HEK293 (cell line): ENCODE results near the gene MYO5B.

Experiments used
- CTCF ChIA-PET: fragments of 350-600 bp; formaldehyde crosslinking; extraction: SDS; loops from one replicate; lab custom pipeline; 2021; ENCODE audit warnings: antibody characterized with exemption; lab: Yijun Ruan, JAX
- POLR2A ChIA-PET: fragments of 300-600 bp; formaldehyde crosslinking; extraction: SDS; loops from one replicate; lab custom pipeline; 2020; ENCODE audit warnings: antibody characterized with exemption, inconsistent platforms; lab: Yijun Ruan, JAX
- H3K27ac ChIP-seq: fragments of 200-500 bp; sonication (Bioruptor generic); 2 replicates; pipeline ENCODE4 v1.5.1; 2014; ENCODE audit warnings: low read depth, low read length, control low read depth, inconsistent platforms; ENCODE audit errors: extremely low read depth
- H3K36me3 ChIP-seq, 2 experiments: fragments of 200-500 bp in 1 of 2; sonication (Bioruptor generic) in 1 of 2; 1 replicate in 1 of 2; 2 replicates in 1 of 2; pipeline ENCODE4 v1.5.1; 2014 to 2017; ENCODE audit warnings: inconsistent platforms in 2 of 2, low read length in 2 of 2; ENCODE audit not compliant: control insufficient read depth in 2 of 2, insufficient read depth in 1 of 2
- H3K4me1 ChIP-seq: fragments of 200-500 bp; sonication (Bioruptor generic); 2 replicates; pipeline ENCODE4 v1.5.1; 2014; ENCODE audit warnings: mild to moderate bottlenecking, low read length, inconsistent platforms; ENCODE audit not compliant: control insufficient read depth, insufficient read depth
- H3K4me3 ChIP-seq: 2 replicates; pipeline ENCODE4 v1.5.1; 2011; ENCODE audit warnings: low read depth, mild to moderate bottlenecking, control low read depth, low read length, moderate library complexity
- H3K9me3 ChIP-seq: fragments of 200-500 bp; sonication (Bioruptor generic); 2 replicates; pipeline ENCODE4 v1.5.1; 2014; ENCODE audit warnings: low read depth, low read length, inconsistent platforms; ENCODE audit not compliant: control insufficient read depth, insufficient read depth
- KLF8 ChIP-seq: fragments of 450-650 bp; formaldehyde crosslinking; IDR thresholded peaks from 2 replicates; pipeline ENCODE4 v1.5.1; 2016; ENCODE audit warnings: missing biosample characterization, missing genetic modification characterization
- MEIS1 ChIP-seq: sonication (generic); formaldehyde crosslinking; IDR thresholded peaks from 2 replicates; pipeline ENCODE4 v1.8.1; 2022; ENCODE audit warnings: missing genetic modification reagents, mild to moderate bottlenecking, borderline replicate concordance
- ZIC2 ChIP-seq: fragments of 450-650 bp; formaldehyde crosslinking; IDR thresholded peaks from 2 replicates; pipeline ENCODE4 v1.5.1; 2016; ENCODE audit warnings: missing biosample characterization, missing genetic modification characterization
- ZNF175 ChIP-seq: fragments of 450-650 bp; formaldehyde crosslinking; IDR thresholded peaks from 2 replicates; pipeline ENCODE4 v1.5.1; 2016; ENCODE audit warnings: missing biosample characterization, missing genetic modification characterization
- ZNF223 ChIP-seq: fragments of 450-650 bp; formaldehyde crosslinking; IDR thresholded peaks from 2 replicates; pipeline ENCODE4 v1.5.1; 2016; ENCODE audit warnings: missing biosample characterization, missing genetic modification characterization
- ZNF23 ChIP-seq: fragments of 450-650 bp; formaldehyde crosslinking; IDR thresholded peaks from 2 replicates; pipeline ENCODE4 v1.5.1; 2016; ENCODE audit warnings: missing biosample characterization, missing genetic modification characterization, borderline replicate concordance
- ZNF24 ChIP-seq: fragments of 450-650 bp; formaldehyde crosslinking; IDR thresholded peaks from 2 replicates; pipeline ENCODE4 v1.5.1; 2016; ENCODE audit warnings: missing biosample characterization, missing genetic modification characterization
- ZNF335 ChIP-seq: fragments of 450-650 bp; formaldehyde crosslinking; conservative IDR thresholded peaks from 2 replicates; pipeline ENCODE4 v1.5.1; 2016; ENCODE audit warnings: missing biosample characterization, missing genetic modification characterization
- ZNF394 ChIP-seq: fragments of 450-650 bp; formaldehyde crosslinking; IDR thresholded peaks from 2 replicates; pipeline ENCODE4 v1.5.1; 2016; ENCODE audit warnings: missing biosample characterization, missing genetic modification characterization, mild to moderate bottlenecking, moderate library complexity, borderline replicate concordance
- ZNF423 ChIP-seq: fragments of 450-650 bp; formaldehyde crosslinking; IDR thresholded peaks from 2 replicates; pipeline ENCODE4 v1.5.1; 2016; ENCODE audit warnings: missing biosample characterization, missing genetic modification characterization
- ZNF433 ChIP-seq: fragments of 450-650 bp; formaldehyde crosslinking; IDR thresholded peaks from 2 replicates; pipeline ENCODE4 v1.5.1; 2016; ENCODE audit warnings: missing biosample characterization, missing genetic modification characterization, low read depth
- ZNF514 ChIP-seq: fragments of 450-650 bp; formaldehyde crosslinking; IDR thresholded peaks from 2 replicates; pipeline ENCODE4 v1.5.1; 2016; ENCODE audit warnings: missing biosample characterization, missing genetic modification characterization
- ZNF548 ChIP-seq: fragments of 450-650 bp; formaldehyde crosslinking; IDR thresholded peaks from 2 replicates; pipeline ENCODE4 v1.5.1; 2016; ENCODE audit warnings: missing biosample characterization, missing genetic modification characterization
- ZNF555 ChIP-seq: fragments of 450-650 bp; formaldehyde crosslinking; conservative IDR thresholded peaks from 2 replicates; pipeline ENCODE4 v1.5.1; 2017; ENCODE audit warnings: missing biosample characterization, mild to moderate bottlenecking, missing genetic modification characterization, inconsistent platforms
- ZNF624 ChIP-seq: fragments of 450-650 bp; formaldehyde crosslinking; IDR thresholded peaks from 2 replicates; pipeline ENCODE4 v1.5.1; 2017; ENCODE audit warnings: missing biosample characterization, missing genetic modification characterization
- ZNF654 ChIP-seq: fragments of 450-650 bp; formaldehyde crosslinking; IDR thresholded peaks from 2 replicates; pipeline ENCODE4 v1.5.1; 2016; ENCODE audit warnings: low read depth, missing biosample characterization, missing genetic modification characterization
- ZNF677 ChIP-seq: fragments of 450-650 bp; IDR thresholded peaks from 2 replicates; pipeline ENCODE4 v1.5.0; 2018; ENCODE audit warnings: missing biosample characterization, mild to moderate bottlenecking, missing genetic modification characterization, moderate library complexity
- ZNF692 ChIP-seq: fragments of 450-650 bp; formaldehyde crosslinking; IDR thresholded peaks from 2 replicates; pipeline ENCODE4 v1.5.1; 2016; ENCODE audit warnings: missing biosample characterization, missing genetic modification characterization
- TF ChIP-seq, protein P1 (sequence below): fragments of 450-650 bp; formaldehyde crosslinking; IDR thresholded peaks from 2 replicates; pipeline ENCODE4 v1.5.0; 2017; ENCODE audit warnings: missing biosample characterization, missing genetic modification characterization, borderline replicate concordance
- TF ChIP-seq, protein P2 (sequence below): fragments of 450-650 bp; formaldehyde crosslinking; IDR thresholded peaks from 2 replicates; pipeline ENCODE4 v1.5.1; 2017; ENCODE audit warnings: missing biosample characterization, missing genetic modification characterization
- TF ChIP-seq, protein P3 (sequence below): fragments of 450-650 bp; formaldehyde crosslinking; IDR thresholded peaks from 2 replicates; pipeline ENCODE4 v1.5.1; 2016; ENCODE audit warnings: missing biosample characterization, missing genetic modification characterization
- TF ChIP-seq, protein P4 (sequence below): fragments of 450-650 bp; IDR thresholded peaks from 2 replicates; pipeline ENCODE4 v1.5.1; 2018; ENCODE audit warnings: missing biosample characterization, mild to moderate bottlenecking, missing genetic modification characterization

The MYO5B gene

GRCh38 chr18:49980896-49981295 is 214.1 kb downstream of the MYO5B start:
- ChIA-PET CTCF (interaction anchor here (0.6 to 1.1 kb wide), 3 partner anchors 33 to 1835 kb away, joined by 3 read pairs; no protein-coding TSS in a partner anchor), POLR2A (no interaction called here)
- no peaks in the 10 kb centered on the region for H3K36me3 ChIP-seq
- H3K4me1 ChIP-seq = no peaks in the 10 kb centered on the region
- no peak overlapping the region for H3K4me3 ChIP-seq
- TF ChIP-seq KLF8 (tag by site-specific recombination) (no peak), MEIS1 (no peak), ZNF23 (tag by site-specific recombination) (no peak)
- no peaks in the 10 kb centered on the region for H3K9me3 ChIP-seq
- H3K27ac ChIP-seq = no peak overlapping the region

DNA sequence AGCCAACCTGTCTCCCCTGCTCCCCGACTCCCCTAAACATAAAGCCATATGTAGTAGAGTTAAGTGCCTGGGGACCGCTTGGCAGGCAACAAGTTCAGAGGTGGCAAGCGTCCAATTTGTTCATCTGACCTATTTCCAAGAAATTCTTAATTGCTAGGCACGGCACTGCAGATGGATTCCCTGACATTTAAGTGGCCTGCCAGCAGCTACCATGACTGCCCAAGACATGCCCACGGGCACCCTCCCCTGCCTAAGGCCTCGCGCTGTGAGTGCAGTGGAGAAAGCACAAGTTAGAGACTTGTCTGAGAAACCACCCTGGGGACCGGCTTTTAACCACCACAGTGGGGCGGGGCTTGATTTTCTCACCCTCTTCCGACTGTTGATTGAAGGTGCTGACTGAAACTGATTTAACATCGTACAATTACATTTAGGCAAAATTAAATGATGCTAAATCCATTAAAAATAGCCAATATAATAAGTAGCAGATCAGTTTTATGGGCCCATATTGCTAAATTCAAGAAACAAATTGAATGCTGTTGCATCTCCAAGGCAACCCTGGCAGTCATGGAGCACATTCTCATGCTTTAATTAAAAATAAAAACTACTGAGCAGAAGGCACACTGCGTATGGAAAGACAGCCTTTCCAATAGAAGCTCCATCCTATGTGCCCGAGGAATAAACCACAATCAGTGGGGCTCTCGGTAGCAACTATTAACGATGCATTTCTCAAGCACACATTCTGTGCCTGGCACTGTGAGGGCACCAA is 218.0 kb downstream of the MYO5B start:
- ChIA-PET POLR2A (no interaction called here), CTCF (no interaction called here)
- Histone ChIP-seq H3K4me3 (no peak overlapping the region), H3K9me3 (no peaks in the 10 kb centered on the region), H3K36me3 (no peaks in the 10 kb centered on the region), H3K4me1 (no peaks in the 10 kb centered on the region), H3K27ac (no peak overlapping the region)
- TF ChIP-seq ZNF548 (tag by site-specific recombination) (no peak), ZNF654 (tag by site-specific recombination) (no peak), ZNF223 (no peak)
- TF ChIP-seq, protein P1, sequence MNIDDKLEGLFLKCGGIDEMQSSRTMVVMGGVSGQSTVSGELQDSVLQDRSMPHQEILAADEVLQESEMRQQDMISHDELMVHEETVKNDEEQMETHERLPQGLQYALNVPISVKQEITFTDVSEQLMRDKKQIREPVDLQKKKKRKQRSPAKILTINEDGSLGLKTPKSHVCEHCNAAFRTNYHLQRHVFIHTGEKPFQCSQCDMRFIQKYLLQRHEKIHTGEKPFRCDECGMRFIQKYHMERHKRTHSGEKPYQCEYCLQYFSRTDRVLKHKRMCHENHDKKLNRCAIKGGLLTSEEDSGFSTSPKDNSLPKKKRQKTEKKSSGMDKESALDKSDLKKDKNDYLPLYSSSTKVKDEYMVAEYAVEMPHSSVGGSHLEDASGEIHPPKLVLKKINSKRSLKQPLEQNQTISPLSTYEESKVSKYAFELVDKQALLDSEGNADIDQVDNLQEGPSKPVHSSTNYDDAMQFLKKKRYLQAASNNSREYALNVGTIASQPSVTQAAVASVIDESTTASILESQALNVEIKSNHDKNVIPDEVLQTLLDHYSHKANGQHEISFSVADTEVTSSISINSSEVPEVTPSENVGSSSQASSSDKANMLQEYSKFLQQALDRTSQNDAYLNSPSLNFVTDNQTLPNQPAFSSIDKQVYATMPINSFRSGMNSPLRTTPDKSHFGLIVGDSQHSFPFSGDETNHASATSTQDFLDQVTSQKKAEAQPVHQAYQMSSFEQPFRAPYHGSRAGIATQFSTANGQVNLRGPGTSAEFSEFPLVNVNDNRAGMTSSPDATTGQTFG (tag by site-specific recombination) = no peak

GRCh38 chr18:49976001-49976400 is 218.9 kb downstream of the MYO5B start:
- H3K4me3 ChIP-seq = no peak overlapping the region
- ChIA-PET CTCF (interaction anchor here (0.7 kb wide), 1 partner anchor 381 kb away, joined by 5 read pairs; no protein-coding TSS in a partner anchor), POLR2A (no interaction called here)
- TF ChIP-seq ZNF555 (no peak), ZNF624 (no peak), ZIC2 (tag by site-specific recombination) (no peak), ZNF394 (tag by site-specific recombination) (no peak), ZNF514 (tag by site-specific recombination) (no peak), ZNF24 (tag by site-specific recombination) (no peak), ZNF423 (tag by site-specific recombination) (no peak), ZNF677 (tag by site-specific recombination) (no peak), ZNF692 (tag by site-specific recombination) (no peak), ZNF433 (tag by site-specific recombination) (no peak), ZNF335 (tag by site-specific recombination) (no peak), ZNF223 (no peak), ZNF175 (no peak)
- TF ChIP-seq, protein P2, sequence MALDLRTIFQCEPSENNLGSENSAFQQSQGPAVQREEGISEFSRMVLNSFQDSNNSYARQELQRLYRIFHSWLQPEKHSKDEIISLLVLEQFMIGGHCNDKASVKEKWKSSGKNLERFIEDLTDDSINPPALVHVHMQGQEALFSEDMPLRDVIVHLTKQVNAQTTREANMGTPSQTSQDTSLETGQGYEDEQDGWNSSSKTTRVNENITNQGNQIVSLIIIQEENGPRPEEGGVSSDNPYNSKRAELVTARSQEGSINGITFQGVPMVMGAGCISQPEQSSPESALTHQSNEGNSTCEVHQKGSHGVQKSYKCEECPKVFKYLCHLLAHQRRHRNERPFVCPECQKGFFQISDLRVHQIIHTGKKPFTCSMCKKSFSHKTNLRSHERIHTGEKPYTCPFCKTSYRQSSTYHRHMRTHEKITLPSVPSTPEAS (tag by site-specific recombination) = no peak
- TF ChIP-seq, protein P3, sequence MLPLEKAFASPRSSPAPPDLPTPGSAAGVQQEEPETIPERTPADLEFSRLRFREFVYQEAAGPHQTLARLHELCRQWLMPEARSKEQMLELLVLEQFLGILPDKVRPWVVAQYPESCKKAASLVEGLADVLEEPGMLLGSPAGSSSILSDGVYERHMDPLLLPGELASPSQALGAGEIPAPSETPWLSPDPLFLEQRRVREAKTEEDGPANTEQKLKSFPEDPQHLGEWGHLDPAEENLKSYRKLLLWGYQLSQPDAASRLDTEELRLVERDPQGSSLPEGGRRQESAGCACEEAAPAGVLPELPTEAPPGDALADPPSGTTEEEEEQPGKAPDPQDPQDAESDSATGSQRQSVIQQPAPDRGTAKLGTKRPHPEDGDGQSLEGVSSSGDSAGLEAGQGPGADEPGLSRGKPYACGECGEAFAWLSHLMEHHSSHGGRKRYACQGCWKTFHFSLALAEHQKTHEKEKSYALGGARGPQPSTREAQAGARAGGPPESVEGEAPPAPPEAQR (tag by site-specific recombination) = no peak
- TF ChIP-seq, protein P4, sequence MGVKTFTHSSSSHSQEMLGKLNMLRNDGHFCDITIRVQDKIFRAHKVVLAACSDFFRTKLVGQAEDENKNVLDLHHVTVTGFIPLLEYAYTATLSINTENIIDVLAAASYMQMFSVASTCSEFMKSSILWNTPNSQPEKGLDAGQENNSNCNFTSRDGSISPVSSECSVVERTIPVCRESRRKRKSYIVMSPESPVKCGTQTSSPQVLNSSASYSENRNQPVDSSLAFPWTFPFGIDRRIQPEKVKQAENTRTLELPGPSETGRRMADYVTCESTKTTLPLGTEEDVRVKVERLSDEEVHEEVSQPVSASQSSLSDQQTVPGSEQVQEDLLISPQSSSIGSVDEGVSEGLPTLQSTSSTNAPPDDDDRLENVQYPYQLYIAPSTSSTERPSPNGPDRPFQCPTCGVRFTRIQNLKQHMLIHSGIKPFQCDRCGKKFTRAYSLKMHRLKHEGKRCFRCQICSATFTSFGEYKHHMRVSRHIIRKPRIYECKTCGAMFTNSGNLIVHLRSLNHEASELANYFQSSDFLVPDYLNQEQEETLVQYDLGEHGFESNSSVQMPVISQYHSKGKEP (tag by site-specific recombination) = no peak
- H3K9me3 ChIP-seq = no peaks in the 10 kb centered on the region
- no peaks in the 10 kb centered on the region for H3K36me3 ChIP-seq
- H3K4me1 ChIP-seq = no peaks in the 10 kb centered on the region
- H3K27ac ChIP-seq = no peak overlapping the region
